ENCODE results near the gene PNMT. TPM values are rescaled to one million over a fixed set of nuclear protein-coding genes. Genes with fewer than 3 reads are reported as not detected.

Gene PNMT
- total RNA-seq, 2 experiments from 2014 or later, result not detected

DNA sequence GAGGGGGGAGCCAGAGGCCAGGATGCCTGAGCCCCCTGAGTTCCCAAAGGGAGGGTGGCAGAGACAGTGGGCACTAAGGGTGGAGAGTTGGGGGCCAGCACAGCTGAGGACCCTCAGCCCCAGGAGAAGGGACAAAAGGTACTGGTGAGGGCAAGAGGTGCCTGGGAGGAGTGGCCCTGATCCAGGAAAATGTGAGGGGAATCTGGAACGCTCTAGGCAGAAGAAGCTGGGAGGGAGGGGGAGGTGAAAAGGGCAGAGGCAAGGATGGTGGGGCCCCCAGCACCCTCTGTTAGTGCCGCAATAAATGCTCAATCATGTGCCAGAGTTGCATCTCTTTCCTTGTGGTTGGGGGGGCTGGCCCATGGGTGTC, 2.0 kb upstream of the PNMT start:
- DNase-seq, result no peak
- POLR2A ChIA-PET, result no interaction called here
- no peak overlapping the region for H3K4me3 Mint-ChIP-seq
- H3K27ac Mint-ChIP-seq, result no peak overlapping the region
- H3K27me3 Mint-ChIP-seq, result peaks cover 22% of the 10 kb centered on the region
- CTCF ChIA-PET, result interaction anchor here (0.7 to 3.2 kb wide), 9 partner anchors 9 to 45 kb away, joined by 3 to 18 read pairs (median 5); no protein-coding TSS in a partner anchor
- no peaks in the 10 kb centered on the region for H3K9me3 Mint-ChIP-seq
- peaks cover 6% of the 10 kb centered on the region for H3K36me3 Mint-ChIP-seq
- peaks cover 8% of the 10 kb centered on the region for H3K4me1 Mint-ChIP-seq (ENCODE audit: low read depth)
- intact Hi-C loops (cut with micrococcal nuclease), result no loop called here

DNA sequence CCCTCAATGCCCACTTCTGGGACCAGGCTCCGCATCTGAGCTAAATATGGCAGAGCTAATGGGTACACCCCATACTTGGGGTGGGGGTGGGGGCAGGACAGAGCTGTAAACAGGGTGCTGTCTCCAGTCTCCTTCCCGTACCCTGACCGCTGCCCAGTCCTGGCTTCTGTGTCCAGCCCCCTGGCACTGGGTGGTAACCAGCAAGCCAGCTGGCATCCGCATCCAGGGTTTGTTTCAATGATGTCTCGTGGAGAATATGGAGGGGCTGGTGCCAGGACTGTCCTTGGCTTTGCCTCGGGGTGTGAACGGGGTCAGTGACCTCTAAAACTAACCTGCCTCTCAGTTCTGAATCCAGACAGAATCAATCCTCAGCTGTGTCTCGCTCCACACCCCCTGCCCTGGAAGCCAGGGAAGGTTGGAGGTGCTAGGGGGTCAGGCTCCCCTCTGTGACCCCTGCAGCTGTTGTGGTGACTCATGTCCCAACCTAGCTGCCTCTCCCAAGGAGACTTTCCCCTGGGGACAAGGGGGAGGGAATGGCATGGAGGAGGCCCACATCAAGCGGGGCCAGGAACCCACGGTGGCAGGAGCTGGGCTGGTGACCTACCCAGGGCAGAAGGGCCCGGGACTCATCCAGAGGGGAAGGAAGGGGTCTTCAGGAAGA, 1.5 kb upstream of the PNMT start:
- no peak overlapping the region for H3K4me3 Mint-ChIP-seq
- ChIA-PET POLR2A (no interaction called here), CTCF (interaction anchor here (0.7 to 3.2 kb wide), 9 partner anchors 9 to 45 kb away, joined by 3 to 18 read pairs (median 5); no protein-coding TSS in a partner anchor)
- intact Hi-C loops (cut with micrococcal nuclease), result no loop called here
- peaks cover 8% of the 10 kb centered on the region for H3K4me1 Mint-ChIP-seq (ENCODE audit: low read depth)
- peaks cover 22% of the 10 kb centered on the region for H3K27me3 Mint-ChIP-seq
- no peak for DNase-seq
- no peaks in the 10 kb centered on the region for H3K9me3 Mint-ChIP-seq
- peaks cover under 1% of the 10 kb centered on the region for H3K36me3 Mint-ChIP-seq
- H3K27ac Mint-ChIP-seq, result no peak overlapping the region

DNA sequence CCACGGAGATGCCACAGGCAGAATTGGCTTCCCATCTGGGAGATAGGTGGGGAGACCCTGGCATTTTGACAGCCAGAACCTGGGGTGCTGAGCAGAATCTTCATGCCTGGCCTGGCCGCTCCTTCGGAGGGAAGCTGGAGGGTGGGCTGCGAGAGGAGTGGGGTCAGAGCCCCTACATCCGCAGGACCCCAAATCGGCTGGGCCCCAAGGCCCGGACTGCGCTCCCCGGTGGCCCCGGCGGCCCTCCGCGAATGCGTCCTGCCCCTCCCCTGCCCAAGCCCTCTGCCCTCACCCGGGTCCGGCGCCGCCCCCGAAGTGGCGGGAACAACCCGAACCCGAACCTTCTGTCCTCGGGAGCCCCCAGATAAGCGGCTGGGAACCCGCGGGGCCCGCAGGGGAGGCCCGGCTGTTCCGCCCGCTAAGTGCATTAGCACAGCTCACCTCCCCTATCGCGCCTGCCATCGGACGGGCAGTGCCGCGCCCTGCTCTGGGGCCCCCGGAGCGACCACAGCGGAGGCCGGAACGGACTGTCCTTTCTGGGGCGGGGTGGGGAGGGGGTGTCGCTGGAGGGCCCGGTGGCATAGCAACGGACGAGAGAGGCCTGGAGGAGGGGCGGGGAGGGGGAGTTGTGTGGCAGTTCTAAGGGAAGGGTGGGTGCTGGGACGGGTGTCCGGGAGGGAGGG, 850 bp upstream of the PNMT start:
- POLR2A ChIA-PET, result interaction anchor here (1.3 to 1.7 kb wide), 2 partner anchors 14 to 43 kb away, joined by 3 to 4 read pairs; no protein-coding TSS in a partner anchor
- H3K36me3 Mint-ChIP-seq, result no peaks in the 10 kb centered on the region
- CTCF ChIA-PET, result interaction anchor here (0.6 to 6.5 kb wide), 9 partner anchors 11 to 116 kb away, joined by 3 to 57 read pairs (median 15); no protein-coding TSS in a partner anchor
- peaks cover 11% of the 10 kb centered on the region for H3K4me1 Mint-ChIP-seq (ENCODE audit: low read depth)
- no peak for DNase-seq
- intact Hi-C loops (cut with micrococcal nuclease), result no loop called here
- H3K9me3 Mint-ChIP-seq, result no peaks in the 10 kb centered on the region
- H3K4me3 Mint-ChIP-seq, result peak overlapping the region; percentile 23
- no peak overlapping the region for H3K27ac Mint-ChIP-seq
- H3K27me3 Mint-ChIP-seq, result peaks cover 25% of the 10 kb centered on the region

DNA sequence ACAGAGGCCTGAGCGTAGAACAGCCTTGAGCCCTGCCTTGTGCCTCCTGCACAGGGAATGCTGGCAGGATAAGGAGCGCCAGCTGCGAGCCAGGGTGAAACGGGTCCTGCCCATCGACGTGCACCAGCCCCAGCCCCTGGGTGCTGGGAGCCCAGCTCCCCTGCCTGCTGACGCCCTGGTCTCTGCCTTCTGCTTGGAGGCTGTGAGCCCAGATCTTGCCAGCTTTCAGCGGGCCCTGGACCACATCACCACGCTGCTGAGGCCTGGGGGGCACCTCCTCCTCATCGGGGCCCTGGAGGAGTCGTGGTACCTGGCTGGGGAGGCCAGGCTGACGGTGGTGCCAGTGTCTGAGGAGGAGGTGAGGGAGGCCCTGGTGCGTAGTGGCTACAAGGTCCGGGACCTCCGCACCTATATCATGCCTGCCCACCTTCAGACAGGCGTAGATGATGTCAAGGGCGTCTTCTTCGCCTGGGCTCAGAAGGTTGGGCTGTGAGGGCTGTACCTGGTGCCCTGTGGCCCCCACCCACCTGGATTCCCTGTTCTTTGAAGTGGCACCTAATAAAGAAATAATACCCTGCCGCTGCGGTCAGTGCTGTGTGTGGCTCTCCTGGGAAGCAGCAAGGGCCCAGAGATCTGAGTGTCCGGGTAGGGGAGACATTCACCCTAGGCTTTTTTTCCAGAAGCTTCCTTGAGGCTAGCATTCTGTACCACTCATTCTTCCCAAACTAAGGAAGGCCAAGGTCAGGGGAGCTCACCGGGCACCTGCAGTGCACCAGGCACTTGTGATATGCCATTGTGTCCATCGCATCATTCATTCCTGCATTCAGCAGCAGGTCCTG, 1.9 kb downstream of the PNMT start:
- intact Hi-C loops (cut with micrococcal nuclease), result no loop called here
- ChIA-PET CTCF (interaction anchor here (0.6 to 6.5 kb wide), 14 partner anchors 9 to 496 kb away, joined by 3 to 57 read pairs (median 4); partner anchors contain the start of gene MIEN1), POLR2A (no interaction called here)
- peaks cover 25% of the 10 kb centered on the region for H3K27me3 Mint-ChIP-seq
- no peak overlapping the region for H3K4me3 Mint-ChIP-seq
- DNase-seq, result no peak
- H3K9me3 Mint-ChIP-seq, result no peaks in the 10 kb centered on the region
- H3K36me3 Mint-ChIP-seq, result no peaks in the 10 kb centered on the region
- H3K27ac Mint-ChIP-seq, result no peak overlapping the region
- peaks cover 11% of the 10 kb centered on the region for H3K4me1 Mint-ChIP-seq (ENCODE audit: low read depth)

DNA sequence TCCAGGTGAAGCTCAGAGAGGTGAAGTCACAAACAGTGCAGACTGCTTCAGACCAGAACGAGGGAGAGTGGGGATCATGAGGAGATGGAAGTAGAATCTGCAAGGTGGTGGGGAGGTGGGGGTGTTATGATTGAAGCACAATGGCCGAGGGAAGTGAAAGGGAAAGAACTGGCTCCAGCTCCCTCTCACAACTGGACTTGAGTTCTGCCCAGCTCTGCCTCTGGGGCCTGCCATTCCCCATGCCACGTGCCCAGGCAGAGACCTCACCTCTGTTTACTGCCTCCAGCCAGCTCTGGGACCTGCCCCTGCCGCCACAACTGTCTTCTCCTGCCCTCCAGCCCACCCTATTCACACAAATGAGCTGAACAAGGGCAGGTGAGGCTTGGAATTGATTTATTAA, 2.5 kb downstream of the PNMT start:
- Mint-ChIP-seq H3K36me3 (no peaks in the 10 kb centered on the region), H3K9me3 (no peaks in the 10 kb centered on the region), H3K27me3 (peaks cover 23% of the 10 kb centered on the region), H3K4me1 (ENCODE audit: low read depth) (peaks cover 15% of the 10 kb centered on the region), H3K27ac (no peak overlapping the region), H3K4me3 (no peak overlapping the region)
- intact Hi-C loops (cut with micrococcal nuclease), result no loop called here
- DNase-seq, result no peak
- CTCF ChIA-PET, result interaction anchor here (0.6 to 6.5 kb wide), 11 partner anchors 9 to 496 kb away, joined by 3 to 57 read pairs (median 4); partner anchors contain the start of gene MIEN1
- POLR2A ChIA-PET, result no interaction called here

DNA sequence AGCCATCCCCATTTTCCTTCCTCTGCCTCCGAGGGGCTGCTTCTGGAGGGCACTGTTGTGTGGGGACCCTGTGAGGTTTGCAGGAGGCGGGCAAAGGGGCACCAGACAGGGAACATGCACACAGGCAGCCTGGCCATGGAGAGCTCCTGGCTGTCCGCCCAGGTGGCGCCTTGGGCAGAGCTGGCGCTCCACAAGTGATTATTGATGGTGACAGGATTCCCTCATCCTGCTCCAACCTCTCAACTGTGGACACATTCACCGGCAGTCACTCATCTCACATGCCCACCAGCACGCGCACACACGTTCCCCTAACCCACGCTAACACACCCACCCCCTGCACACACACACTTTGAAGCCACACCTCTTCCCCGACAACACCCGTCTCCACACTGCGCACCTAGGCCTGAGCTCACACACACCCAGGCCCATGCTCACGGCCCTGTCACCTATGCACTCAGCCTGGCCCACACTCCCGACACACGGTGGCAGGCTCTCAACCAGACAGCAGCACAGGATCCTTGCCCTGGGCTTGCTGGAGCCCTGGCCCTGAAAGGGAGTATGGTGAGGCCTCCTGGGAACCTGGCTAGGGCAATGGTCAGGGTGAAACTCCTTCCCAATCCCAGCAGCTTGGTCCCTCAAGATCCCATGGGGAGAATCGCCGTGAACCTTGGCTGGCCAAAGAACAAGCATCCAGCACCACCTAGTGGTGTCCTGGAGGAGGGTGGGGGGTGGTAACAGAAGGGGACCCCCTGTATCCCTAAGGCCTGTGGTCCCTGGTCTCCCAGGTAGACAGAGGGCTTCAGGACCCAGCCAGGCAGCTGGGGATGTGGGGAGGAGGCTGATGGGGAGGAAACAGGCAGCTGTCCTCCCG, 3.6 kb downstream of the PNMT start:
- ChIA-PET POLR2A (no interaction called here), CTCF (interaction anchor here (1.2 to 6.5 kb wide), 7 partner anchors 7 to 124 kb away, joined by 3 to 57 read pairs (median 6); partner anchors contain the start of gene MIEN1)
- Mint-ChIP-seq H3K36me3 (no peaks in the 10 kb centered on the region), H3K9me3 (no peaks in the 10 kb centered on the region), H3K4me1 (ENCODE audit: low read depth) (peaks cover 26% of the 10 kb centered on the region), H3K4me3 (no peak overlapping the region), H3K27me3 (peaks cover 13% of the 10 kb centered on the region), H3K27ac (no peak overlapping the region)
- DNase-seq, result peak; percentile 28
- intact Hi-C loops (cut with micrococcal nuclease), result no loop called here

DNA sequence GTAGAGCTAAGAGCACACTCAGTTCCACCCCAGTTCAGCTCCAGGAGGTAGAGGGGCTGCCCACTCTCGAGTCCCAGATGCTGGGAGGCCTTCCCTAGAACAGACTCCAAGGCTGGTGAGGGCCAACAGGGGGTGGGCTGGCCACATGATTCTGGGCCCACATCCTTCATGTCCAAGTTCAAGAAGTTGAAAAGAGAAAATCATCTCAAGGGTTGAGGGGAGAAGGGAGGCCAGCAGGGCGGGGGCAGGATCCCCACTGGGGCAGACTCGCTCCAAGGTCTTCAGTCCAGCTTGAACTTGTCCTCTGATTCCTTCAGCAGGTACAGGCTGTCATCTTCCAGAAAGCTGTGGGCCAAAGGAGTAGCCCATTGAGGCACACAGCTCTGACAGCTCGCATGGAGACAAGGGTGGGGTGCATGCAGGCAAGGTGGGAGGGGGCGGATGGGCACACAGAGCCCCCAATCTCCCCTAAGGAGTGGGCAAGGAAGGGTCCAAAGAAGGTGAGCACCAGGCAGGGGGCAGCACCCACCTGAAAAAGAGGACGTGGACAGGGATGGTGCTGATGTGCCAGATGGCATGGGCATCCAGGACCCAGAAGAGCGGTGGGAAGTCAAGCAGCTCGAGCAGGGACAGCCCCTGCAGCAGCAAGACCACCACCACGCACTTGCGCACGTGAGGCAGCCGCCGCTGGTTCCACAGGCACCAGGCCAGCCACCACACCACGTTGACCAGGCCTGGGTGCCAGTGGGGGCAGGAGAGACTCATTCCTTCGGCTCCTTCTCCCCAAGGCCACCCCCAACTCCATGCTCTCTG, 4.5 kb downstream of the PNMT start:
- peaks cover 34% of the 10 kb centered on the region for H3K4me1 Mint-ChIP-seq (ENCODE audit: low read depth)

DNA sequence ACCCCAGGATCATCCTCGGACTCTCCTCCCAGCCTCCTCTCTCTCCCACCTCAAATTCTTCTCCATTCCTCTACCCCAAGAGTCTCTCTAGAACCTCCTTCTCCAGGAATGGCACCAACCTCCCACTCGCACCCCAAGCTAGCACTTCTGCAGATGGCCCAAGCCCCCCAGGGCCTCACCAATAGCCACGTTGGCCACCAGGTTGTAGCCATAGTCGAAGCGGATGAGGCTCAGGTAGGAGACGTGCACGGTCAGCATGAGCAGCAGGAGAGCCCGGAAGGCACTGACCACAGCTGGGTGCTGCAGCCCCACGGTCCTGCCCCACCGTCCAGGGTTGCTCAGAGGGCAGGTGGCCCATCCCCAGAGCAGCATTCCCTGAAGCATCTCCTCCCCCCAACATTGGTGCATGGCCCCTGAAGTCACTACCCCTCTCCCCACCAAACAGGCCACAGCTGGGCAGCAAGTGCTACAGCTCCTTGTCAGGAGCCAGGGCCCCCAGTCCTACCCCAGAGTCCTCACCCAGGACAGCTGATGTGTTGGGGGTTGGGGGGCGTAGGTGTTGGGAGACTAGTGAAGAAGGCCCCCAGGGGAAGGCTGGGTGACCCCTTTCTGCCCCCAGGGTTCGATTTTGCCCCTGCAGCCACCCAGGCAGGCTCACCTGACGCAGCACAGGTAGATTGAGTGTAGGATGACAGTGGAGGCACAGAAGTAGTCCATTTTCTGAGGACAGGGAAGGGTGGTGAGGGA, 5.3 kb downstream of the PNMT start:
- Mint-ChIP-seq H3K27me3 (peaks cover 10% of the 10 kb centered on the region), H3K4me1 (ENCODE audit: low read depth) (peaks cover 37% of the 10 kb centered on the region), H3K9me3 (no peaks in the 10 kb centered on the region), H3K36me3 (no peaks in the 10 kb centered on the region), H3K4me3 (no peak overlapping the region), H3K27ac (no peak overlapping the region)
- CTCF ChIA-PET, result interaction anchor here (1.3 to 6.5 kb wide), 3 partner anchors 14 to 52 kb away, joined by 3 to 57 read pairs (median 3); partner anchors contain the start of gene PGAP3
- POLR2A ChIA-PET, result no interaction called here
- no peak for DNase-seq
- intact Hi-C loops (cut with micrococcal nuclease), result no loop called here

More for the DNA sequence above, 4.5 kb downstream of the PNMT start:
- Mint-ChIP-seq H3K4me3 (no peak overlapping the region), H3K36me3 (no peaks in the 10 kb centered on the region), H3K27me3 (peaks cover 11% of the 10 kb centered on the region), H3K27ac (no peak overlapping the region), H3K9me3 (no peaks in the 10 kb centered on the region)
- no peak for DNase-seq
- intact Hi-C loops (cut with micrococcal nuclease), result no loop called here
- POLR2A ChIA-PET, result no interaction called here
- CTCF ChIA-PET, result interaction anchor here (1.3 to 6.5 kb wide), 4 partner anchors 15 to 51 kb away, joined by 3 to 57 read pairs (median 10); partner anchors contain the start of gene PGAP3

DNA sequence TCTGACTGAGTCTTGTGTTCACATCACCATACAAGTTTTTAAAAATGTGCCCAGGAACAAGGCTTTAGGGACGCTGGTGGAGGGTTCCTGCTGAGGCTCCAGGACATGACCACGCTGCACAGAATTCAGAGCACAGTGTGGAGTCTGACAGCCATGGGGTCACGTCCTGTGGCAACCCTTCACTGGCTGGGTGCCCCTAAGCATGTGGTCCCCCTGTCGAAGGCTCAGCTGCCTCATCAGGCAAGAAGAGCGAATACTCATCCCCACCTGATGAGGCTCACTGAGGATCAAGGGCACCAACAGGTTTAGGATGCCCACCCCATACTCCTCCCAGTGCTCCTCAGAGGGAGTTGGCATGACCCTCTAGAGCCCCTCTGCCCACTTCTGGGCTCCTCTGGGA, 5.9 kb downstream of the PNMT start:
- H3K36me3 Mint-ChIP-seq, result no peaks in the 10 kb centered on the region
- no peak overlapping the region for H3K4me3 Mint-ChIP-seq
- intact Hi-C loops (cut with micrococcal nuclease), result no loop called here
- H3K4me1 Mint-ChIP-seq (ENCODE audit: low read depth), result peaks cover 41% of the 10 kb centered on the region
- POLR2A ChIA-PET, result no interaction called here
- peaks cover 7% of the 10 kb centered on the region for H3K27me3 Mint-ChIP-seq
- H3K9me3 Mint-ChIP-seq, result no peaks in the 10 kb centered on the region
- CTCF ChIA-PET, result interaction anchor here (1.4 to 6.5 kb wide), 3 partner anchors 14 to 52 kb away, joined by 3 to 57 read pairs (median 19); partner anchors contain the start of gene PGAP3
- no peak overlapping the region for H3K27ac Mint-ChIP-seq
- no peak for DNase-seq

DNA sequence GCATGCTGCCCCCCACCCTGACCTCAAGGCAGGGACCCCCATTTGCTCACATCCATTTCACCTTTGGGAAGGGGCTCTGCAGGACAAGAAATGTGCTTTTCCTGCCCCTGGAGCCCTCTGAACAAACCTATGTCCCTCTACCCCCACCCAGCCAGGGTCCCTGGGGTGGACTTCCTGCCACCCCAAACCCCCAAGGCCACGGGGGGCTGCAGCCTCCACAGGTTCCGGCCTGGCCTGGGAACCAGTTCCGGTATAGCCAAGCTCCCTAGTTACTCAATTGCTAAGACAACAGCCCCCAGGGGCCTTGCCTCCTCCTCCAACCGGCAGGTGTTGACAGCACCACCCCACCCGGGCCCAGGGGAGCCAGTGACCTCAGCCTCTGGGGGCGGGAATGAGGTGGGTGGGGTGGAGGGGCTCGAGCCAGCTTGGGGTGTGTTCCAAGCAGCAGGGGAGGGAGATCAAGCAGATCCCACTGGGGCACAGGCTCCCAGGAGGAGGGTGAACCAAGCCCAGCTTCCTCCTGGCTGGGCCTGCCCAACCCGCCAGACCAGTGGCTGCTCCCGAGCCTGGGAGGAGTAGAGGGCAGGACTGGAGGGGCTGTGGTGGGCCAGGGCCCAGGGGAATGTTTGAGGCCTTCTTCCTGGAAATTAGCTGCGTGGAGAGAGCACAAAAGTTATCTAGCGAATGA, 6.6 kb downstream of the PNMT start:
- Mint-ChIP-seq H3K27me3 (peaks cover 2% of the 10 kb centered on the region), H3K4me1 (ENCODE audit: low read depth) (peaks cover 47% of the 10 kb centered on the region), H3K9me3 (no peaks in the 10 kb centered on the region), H3K27ac (no peak overlapping the region), H3K36me3 (no peaks in the 10 kb centered on the region), H3K4me3 (no peak overlapping the region)
- ChIA-PET CTCF (interaction anchor here (1.9 to 4.3 kb wide), 2 partner anchors 9 to 21 kb away, joined by 5 to 19 read pairs; partner anchors contain the start of gene TCAP), POLR2A (interaction anchor here (0.7 kb wide), 1 partner anchor 13 kb away, joined by 4 read pairs; the partner anchor contains the start of gene PGAP3)
- no peak for DNase-seq
- intact Hi-C loops (cut with micrococcal nuclease), result no loop called here

Measured in activated CD4-positive, alpha-beta memory T cell treated with anti-CD3 and anti-CD28 coated beads for 36 hours (primary cell).